NOMO-1 treated with DMSO at 0.1 percent for 48 hours (cell line): ENCODE data around the gene RRBP1.

Experiments used
- DNase-seq: peaks from one replicate; lab custom pipeline; 2025; ENCODE audit not compliant: unreplicated experiment; lab: John Stamatoyannopoulos, UW

RRBP1 gene

DNA sequence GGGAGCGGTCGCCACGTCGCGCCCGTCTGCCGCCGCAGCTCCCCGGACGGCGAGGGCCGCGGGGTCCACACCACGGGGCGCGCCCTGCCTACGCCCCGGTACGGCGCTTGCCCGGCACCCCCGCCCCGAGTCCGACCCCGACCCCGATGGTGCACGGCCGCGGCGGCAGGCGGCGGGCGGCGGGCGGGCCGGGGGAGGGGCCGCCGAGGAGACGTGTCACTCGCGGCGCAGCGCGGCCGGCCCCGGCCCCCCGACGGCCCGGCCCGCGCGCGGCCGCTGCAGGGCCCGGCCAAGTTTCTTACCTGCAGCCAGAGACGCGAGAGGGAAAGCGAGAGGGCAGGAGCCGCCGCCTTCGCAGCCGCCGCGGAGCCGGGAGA, 328 bp downstream of the RRBP1 start:
- DNase-seq = no peak

DNA sequence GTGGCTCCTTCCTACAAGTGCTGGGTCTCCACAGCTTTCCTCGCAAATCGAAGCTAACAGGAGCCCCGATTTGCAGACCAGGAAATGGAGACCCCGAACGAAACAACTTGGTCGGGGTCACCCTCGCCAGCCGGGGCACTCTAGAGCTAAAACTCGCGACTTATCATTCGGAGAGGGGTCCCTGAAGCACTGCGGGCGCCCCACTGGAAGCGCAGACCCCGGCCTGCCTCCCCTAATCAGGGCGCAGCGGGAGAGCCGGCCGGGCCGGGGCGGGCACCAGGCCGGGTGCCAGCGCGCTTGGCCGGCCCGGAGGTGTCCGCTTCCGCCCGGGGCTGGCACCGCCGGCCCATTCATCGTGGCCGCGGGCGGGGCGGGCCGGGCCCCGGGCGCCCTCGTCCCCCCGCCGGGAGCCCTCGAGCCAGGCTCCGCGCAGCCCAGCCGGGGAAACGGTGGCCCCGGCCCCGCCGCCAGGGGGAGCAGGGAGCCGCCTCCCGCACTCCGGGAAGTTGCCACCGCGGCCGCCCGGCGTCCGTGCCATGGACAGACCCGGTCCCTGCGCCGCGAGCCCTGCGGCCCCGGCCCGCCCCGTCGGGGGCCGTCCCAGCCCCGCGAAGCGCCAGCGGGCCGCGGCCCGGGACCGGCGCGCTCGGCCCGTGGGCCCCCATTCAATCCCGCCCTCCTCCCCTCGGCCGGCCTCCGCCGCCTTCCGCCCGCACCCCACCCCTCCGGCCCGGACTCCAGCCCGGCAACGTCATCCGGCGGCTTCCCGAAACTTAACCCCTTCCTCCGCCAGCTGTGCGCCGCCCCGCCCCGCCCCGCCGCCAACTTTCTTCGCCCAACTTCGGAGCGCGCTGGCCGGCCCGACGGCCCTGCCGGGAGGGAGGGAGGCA, 961 bp downstream of the RRBP1 start:
- peak; percentile 58 for DNase-seq

DNA sequence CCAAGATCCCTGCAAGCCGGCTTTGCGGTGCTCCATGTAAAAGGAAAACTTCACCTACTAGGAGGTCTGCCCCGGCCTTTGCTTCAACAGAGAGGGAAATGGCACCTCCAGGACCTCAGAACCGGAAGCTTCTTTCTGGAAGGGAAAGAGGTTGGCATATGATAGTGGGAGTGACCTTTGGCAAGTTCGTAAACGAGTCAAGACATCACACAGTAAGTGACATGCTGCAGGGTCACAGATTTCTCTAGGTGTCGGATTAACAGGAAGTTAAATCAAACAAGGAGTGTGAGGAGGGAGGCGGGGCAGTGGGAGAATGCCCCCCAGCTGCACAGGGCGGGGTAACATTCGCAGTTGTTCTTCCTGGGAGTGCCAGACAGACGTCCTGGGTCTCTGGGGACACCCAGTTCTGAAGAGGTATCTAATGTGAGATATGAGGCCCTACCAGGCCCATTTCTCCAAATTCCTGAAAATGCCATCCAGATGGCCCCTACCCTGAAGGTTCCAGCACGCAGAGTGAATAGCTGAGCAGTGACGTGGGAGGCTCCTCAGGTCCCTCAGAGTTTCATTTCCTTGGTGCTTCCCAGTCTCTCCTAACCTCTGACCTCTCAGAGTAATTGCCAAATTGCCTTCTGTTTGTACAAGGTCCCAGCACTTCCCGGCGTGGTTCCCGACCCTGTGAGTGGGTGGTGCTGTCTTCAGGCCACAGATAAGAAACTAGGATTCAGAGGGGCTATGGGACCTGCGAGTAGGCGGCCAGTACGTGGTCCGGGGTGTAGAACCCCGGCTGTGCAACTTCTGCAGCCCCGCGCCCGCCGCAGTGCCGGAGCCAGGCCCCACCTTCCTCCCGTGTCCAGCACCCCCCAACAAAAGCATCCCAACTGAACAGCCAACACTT, 1.9 kb downstream of the RRBP1 start:
- DNase-seq = peak; percentile 13

DNA sequence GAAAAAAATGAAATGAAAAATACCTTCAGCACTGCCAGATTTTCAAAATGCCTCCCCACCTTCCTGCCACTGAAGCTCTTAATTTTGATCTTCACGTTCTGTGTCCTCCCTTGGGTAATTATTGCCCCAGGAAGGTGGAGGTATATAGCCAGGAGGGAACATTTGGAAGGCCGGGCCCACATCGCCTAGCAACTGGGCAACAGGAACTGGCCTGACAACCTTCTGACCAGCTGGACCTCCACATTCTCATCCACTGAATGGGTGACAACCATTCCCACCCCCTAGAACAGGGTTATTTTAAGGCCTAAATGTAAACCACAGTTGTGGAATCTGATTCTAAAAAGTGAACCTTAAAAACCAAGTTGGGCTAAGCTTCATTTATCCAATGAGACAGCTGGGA, 3.2 kb downstream of the RRBP1 start:
- DNase-seq = no peak

DNA sequence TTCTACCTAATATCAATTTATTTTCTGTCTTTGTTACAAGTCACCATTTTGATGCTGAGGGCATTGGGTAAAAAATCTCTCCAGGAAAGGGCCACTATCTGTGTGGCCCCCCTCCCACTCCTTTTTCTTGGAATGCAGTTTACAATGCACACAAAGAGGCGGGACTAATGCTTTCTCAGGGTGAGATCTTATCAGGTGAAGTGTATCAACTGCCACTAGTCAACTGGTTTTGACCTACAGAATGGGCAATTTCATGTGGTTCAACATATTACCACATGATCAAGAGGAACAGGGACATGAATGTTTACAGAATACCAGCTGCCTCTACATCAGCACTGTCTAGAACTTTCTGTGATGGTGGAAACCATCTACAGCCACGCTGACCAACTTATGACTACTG, 3.7 kb downstream of the RRBP1 start:
- DNase-seq = no peak

DNA sequence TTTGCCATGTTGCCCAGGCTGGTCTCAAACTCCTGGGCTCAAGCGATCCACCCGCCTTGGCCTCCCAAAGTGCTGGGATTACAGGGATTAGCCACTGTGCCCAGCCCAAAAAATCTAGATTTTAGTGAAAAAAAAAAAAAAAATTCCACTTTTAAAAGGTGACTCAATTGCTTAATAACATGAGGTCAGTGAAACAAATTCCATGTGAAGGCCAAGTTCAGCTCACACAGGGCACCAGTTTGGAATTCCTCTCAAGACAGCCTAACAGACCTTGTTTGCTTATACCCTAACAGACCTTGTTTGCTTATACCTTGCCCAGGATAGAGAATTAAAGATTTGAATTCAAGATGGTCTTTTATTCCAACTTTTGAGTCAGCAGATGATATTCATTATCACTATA, 5.1 kb downstream of the RRBP1 start:
- DNase-seq = no peak

DNA sequence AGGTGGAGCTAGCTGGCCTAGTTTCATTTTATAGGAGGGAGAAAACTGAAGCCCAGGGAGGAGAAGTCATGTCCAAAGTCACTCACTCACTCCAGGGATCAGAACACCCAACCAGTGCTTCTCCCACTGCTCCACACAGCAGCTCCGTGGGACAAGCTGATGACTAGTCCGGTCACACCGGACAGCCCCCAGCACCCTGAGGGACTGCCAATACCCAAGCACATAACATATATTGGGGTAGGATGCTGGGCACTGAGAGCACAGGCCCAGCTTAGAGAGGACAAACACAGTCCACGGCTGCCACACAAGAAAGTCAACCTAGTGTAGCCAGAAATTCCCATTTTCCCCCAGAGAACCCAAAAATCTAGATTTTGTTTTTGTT, 5.7 kb downstream of the RRBP1 start:
- DNase-seq = no peak

DNA sequence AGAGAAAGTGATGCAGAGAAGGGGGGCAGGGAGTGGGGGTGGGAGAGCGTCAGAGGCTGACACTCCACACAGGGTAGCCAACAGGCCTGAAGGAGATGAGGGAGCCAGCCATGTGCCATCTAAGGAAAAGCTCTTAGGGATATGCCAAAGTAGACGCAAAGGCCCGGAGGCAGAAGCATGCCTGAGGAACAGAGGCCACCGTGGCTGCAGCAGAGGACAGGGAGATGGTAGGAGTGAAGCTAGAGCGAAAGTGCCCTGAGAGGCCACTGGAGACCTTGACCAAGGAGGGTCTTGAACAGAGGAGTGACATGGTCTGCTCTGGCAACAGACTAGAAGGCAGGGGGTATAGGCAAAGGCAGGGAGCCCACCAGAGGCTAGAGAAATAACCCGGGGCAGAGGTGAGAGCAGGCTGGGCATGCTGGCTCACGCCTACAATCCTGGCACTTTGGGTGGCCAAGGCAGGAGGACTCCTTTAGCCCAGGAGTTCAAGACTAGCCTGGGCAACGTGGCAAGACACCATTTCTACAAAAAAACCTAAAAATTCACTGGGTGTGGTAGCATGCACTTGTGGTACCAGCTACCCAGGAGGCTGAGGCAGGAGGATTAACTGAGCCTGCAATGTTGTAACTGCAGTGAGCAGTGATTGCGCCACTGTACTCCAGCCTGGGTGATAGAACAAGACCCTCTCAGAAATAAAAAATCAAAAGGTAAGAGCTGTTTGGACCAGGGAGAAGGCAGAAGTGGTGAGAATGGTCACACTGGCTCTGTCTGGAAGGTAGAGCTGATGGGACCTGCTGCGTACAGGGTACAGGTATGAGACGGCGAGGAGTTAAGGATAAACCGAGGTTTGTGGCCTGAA, 6.3 kb downstream of the RRBP1 start:
- no peak for DNase-seq

DNA sequence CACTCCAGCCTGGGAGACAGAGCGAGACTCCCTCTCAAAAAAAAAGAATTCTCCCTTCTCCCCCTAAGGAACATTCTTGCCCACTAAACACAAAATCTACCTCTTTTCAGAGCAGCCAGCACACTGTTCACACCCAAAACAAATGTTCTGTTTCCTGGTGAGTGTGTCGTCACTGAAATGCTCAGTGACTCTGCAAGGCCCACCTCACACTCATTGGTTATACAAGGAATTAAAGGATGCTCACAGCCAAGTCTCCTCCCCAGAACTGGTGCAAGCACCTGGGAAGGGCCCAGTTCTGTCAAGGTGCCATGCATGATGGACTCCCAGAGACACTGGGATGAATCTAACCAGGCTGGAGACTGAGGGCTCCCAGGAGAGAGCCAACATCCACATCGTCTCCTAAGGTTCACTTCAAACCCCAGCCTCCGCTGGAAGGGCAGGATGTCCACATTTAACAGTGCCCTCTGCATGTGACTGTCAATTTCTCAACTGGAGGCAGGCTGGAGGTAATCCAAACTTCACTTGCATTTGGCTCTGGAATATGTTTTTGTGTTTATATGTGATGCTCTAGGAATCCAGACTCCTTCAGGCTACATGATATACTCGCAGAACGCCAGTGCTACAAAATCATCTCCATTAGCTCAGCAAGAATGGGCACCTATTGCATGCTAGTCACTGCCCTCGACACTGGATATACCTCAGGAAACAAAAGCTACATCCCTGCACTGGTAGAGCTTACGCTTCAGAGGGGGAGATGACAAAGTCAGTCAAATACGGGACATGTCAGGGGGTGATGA, 7.1 kb downstream of the RRBP1 start:
- DNase-seq = no peak

DNA sequence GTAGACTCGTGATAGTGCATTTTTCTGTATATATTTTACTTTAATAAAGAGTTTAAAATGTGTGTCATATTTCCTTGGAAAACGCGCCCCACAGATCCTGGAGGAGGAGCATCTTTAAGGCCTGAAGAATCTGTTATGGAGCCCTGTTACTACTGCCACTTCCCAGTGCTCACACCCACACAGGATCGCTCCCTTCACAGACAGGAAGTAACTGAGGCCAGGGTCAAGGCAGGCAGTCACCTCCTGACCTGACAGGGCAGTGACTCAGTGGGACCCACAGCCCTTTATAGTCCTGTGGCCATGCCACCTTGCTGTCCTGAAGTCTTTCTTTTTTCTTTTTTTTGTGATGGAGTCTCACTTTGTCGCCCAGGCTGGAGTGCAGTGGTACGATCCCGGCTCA, 9.0 kb downstream of the RRBP1 start:
- no peak for DNase-seq

DNA sequence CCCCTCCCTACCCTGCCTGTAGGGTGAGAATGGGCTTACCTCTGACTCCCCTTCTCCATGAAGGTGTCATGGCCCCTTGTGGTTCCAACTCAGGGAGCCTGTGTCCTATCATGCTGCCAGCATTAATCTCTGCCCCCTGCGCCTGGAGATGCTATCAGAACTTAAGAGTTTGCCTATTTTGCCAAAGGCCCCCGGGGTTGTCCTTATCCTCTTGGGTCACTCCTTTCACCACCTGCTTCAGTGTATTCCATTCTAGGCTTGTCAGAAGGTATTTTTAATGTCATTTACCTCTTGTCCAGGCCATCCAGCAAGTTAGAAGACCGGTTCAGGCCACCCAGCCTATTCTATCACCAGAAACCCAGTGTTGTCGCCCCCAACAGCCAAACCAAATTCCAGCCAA, 10.5 kb downstream of the RRBP1 start:
- no peak for DNase-seq

DNA sequence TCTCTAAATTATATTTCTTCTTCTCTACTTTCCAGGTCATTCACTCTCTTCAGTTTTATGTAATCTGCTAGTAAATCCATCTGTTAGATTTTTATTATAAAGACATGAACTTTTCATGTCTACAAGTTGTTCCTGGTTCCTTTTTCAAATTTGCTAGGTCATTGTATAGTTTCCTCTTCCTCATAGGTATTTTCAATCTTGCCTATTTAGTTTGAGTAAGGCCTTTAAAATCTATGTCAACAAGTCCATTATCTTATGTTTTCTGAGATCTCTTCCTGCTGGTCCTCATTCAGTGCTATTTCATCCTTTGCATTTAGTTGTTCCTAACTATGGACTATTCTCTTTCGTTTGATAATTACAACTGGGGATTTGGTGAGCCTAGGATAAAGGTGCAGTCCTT, 11.0 kb downstream of the RRBP1 start:
- peak; percentile 63 for DNase-seq

DNA sequence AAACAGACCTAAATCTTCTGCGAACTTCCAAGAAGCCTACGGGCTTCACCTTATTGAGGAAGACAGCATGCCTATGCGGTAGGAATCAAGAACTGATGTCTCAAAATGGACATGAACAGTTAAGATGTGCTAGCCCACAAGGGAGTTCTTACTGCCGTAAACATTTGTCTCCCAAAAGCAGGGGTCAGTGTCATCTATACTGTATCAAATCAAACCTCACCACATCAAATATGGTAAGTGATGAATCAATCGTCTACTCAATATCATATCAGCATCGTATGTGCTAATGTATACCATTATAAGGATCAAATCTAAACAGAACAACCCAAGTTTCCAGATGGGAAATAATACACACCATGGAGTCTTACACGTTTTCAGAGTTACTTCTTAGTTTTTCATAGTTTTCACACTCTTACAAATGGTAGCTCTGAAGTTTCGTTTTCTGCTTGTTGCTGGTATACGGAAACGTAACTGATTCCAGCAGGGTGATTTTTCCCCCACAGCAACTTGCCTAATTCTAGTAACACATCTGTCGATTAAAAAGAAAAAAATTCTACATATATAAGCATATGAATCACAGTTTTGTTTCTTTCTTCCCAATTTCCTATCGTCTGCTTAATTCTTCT, 12.6 kb downstream of the RRBP1 start:
- DNase-seq = no peak

DNA sequence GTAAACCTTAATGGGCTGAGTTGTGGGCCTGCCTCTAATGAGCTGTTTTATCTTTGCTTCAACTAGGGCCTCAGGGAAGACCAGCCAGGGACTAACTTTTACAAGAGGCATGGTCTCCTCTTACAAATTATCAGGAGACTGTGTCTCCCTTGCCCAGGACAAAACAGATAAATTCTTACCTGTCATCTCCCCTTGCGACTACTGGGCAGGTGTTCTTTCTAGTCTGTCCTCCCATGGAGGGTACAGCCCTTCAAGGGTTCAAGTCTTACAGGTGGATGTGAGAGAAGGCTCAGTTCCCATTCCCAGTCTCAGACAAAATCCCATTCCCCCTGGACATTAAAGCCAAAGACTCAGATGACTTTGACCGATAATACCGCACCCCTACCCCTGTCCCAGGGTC, 13.6 kb downstream of the RRBP1 start:
- DNase-seq = no peak

DNA sequence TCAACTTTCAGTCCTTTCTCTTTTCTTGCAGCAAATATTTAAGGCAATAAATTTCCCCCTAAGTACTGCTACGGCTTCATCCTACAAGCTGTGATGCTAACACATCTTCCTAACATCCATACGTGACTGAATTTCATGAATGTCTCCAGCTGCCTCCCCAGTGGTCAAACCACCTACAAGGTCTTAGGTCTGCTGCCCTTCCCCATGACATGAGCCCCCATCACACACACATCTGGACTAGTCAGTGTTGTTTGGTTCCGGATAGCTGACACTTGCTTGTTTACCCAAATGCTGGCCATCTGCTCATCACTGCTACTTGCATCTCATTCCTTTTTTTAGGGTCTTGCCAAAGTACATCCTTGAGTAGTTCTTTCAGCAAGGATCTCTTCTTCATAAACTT, 14.6 kb downstream of the RRBP1 start:
- no peak for DNase-seq

DNA sequence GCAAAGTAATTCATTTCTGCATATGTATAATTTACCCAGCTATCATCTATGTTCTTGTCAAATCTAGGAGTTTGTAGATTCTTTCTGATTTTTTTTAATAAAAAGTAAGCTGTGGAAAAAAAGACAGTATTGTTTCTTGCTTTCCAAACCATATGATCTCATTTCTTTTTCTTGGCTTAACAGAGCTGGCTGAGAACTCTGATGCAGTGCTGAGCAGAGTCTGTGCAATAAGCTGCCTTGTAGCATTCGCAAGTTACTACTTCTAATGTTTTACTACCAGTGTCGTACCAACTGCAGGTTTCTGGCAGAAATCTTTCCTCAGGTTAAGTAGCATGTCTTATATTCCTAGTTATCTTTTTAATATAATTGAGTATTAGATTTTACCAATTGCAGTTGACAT, 15.6 kb downstream of the RRBP1 start:
- no peak for DNase-seq

DNA sequence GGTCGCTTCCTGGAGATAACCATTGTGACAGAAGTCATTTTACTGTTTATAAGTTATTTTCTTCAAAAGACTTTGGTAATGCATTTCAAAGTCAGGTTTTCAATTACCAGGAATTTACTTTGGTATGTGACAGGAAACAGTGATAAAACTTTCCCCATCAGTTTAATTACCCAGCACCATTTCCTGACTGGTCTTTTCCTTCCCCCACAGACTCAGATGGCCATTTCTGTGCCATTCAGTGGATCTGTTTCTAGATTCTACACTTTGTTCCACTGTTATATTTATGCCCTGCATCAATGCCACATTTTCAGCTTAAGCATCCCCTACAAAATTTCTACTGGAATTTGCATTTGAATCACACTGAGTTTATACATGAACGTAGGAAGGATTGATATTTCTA, 16.3 kb downstream of the RRBP1 start:
- no peak for DNase-seq

DNA sequence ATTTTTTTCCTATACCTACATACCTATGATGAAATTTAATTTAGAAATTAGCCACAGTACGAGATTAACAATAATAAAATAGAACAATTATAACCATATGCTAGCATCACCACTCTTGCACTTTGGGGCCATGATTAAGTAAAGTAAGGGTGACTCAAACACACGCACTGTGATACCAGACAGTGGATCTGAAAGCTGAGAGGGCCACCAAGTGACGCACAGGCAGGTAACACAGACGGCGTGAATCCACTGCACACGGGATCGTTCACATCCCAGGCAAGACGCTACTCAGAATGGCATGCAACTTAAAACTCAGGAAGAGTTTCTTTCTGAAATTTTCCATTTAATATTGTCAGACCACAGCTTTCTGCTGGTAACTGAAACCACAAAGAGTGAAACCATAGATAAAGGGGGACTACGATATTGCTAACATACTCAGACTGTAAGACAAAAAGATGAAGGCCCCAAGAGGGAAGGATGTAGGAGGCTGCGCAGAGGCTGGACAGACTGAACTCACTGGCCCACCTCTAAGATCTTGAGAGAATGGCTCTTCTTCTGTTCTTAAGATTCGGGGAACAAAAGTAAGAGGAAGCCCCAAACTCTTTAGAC, 17.9 kb downstream of the RRBP1 start:
- no peak for DNase-seq

DNA sequence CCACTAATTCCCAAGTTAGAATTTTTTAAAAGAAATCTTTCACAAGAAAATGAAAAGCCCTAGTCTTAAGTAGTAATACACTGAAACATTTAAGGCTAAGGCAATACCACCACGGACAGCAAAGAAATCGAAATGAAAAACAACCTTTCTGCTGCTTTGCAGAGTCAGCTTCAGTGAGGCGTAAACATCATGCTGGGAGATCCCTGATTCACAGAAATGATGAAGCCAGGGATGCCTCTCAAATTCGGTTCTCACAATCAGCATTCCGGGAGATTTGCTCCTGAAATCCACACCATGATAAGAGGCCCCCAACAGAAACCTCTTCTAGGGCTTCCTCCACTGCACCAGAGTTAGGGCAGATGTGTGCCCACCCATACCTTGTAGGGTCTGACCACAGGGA, 18.6 kb downstream of the RRBP1 start:
- DNase-seq = no peak

DNA sequence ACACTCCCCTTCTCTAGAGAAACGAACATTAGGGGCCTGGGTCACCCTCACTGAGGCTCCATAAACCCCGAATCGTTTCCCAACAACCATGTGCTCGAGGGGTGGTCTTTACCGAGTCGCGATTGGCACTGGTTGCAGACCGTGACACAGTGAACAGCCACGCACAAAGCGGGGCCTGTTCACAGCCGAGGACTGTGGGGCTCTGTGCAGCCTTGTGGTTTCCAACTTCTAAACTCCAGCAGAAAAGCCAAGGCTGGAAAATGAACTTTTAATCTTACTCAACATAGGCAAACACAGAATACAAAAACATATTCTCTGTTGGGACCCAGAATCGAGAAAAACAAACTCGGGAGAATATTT, 19.0 kb downstream of the RRBP1 start:
- no peak for DNase-seq
